Mononuclear cell (primary cell): ENCODE measurements around the gene DCAF7. TPM values are rescaled to one million over a fixed set of nuclear protein-coding genes. Genes with fewer than 3 reads are reported as not detected.

Experiments used
- H3K27me3 ChIP-seq: 2 replicates; pipeline ENCODE4 v1.6.0; 2011; ENCODE audit warnings: low read length, control low read depth; ENCODE audit not compliant: insufficient read depth
- H3K4me1 ChIP-seq: 2 replicates; pipeline ENCODE4 v1.5.1; 2011; ENCODE audit warnings: mild to moderate bottlenecking, low read length, control low read depth; ENCODE audit not compliant: insufficient read depth
- H3K4me3 ChIP-seq: 2 replicates; pipeline ENCODE4 v1.5.1; 2011; ENCODE audit warnings: mild to moderate bottlenecking, low read length, moderate library complexity
- H3K9me3 ChIP-seq: 2 replicates; pipeline ENCODE4 v1.5.1; 2011; ENCODE audit warnings: low read depth, mild to moderate bottlenecking, control low read depth, low read length
- total RNA-seq: library from RNA; depleted of rRNA; stranded (reverse); fragments of >200 nt; gene quantifications from one replicate; pipeline ENCODE4 v1.2.3, GENCODE V29; 2012

Gene DCAF7
- total RNA-seq, 1 donor = 5.4 TPM

DNA sequence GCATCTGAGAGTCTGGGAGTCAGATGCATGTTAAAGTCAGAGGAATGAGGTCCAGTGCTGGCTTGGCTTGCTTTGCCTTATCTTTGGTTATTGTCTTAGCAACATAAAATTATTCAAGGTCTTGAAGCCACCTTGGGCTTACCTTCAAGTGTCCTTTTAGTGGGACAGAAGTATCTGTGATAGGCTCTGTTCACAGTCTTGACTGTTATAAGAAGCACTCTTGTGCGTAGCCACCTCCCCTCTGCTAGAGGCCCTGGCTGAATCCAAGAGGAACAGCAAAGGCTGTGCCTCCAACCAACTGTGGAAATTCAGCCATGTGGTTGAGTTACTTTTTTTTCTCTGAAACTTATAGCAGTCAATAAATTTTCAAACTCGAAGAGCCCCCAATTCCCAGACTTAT, 63.4 kb downstream of the DCAF7 start:
- H3K4me1 ChIP-seq = peaks cover 12% of the 10 kb centered on the region
- H3K27me3 ChIP-seq = no peaks in the 10 kb centered on the region
- no peaks in the 10 kb centered on the region for H3K9me3 ChIP-seq
- no peak overlapping the region for H3K4me3 ChIP-seq

DNA sequence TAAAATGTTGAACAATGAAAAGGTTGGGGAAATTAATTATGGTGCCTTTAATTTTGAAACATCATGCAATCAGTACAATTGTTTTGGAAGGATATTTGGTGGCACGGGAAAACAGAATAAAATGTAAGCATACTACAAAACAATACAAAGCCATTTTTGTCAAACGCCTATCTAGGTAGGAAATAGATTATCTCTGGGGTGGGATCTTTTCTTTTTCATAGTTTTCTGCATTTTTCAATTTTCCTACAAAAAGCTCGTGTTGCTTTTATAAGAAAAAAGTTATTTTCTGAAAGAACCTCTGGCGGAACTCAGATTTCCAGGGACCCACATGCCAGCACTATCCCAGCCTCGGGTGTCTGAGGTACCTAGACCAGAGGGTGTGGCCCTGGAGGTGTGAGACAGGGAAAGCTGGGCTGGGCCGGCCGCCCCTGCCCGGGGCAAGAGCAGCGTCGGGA, 71.0 kb downstream of the DCAF7 start:
- Histone ChIP-seq H3K4me3 (peak overlapping the region; percentile 64), H3K9me3 (no peaks in the 10 kb centered on the region), H3K27me3 (no peaks in the 10 kb centered on the region), H3K4me1 (peaks cover 29% of the 10 kb centered on the region)

DNA sequence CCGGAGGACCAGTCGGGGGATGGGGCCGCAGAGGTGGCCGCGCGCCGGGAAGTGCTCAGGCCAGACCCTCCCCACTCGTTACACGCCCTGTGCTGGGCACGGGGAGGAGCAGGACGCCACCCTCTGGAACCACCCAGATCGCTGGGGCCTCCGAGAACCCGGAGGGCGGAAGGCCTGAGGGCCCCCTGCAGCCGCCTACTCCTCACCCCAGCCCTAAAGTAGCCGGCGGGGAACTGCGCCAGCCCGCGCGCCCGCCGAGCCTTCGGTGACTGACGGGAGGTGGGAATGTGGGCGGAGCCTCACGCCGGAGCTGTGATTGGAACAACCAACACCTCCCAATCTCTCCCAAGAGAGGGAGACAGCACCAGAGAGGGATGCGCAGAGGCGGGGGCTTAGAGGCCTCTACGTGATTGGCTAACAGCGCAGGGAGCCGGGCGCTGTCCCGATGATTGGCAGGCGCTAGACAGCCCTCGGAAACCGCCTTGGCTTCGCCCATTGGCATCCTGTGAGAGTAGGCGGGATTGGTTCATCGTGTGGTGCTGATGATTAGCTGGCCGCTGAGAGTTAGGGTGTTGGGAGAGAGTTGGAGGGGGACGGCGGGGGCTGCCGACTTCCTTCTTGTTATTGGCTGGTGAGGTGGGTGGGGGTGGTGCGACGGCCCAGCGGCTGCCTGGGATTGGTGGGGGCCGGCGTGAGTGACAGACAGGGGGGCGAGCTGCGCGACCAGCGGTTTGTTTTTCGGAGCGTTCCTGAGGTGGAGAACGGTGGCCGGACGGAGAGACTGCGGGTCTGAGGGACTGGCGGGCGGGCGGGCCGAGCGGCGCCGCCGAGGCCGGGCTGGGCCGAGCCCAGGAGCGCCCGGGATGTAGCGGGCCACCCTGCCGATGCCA, 71.7 kb downstream of the DCAF7 start, which contains the start of gene MAP3K3:
TSS of gene MAP3K3 (plus strand) at position 734 of the 890 bp plus-strand sequence. CDS start 343 bp downstream, outside the sequence.
- Histone ChIP-seq H3K9me3 (no peaks in the 10 kb centered on the region), H3K4me3 (peak within 1 kb of the TSS; percentile 64), H3K27me3 (no peaks in the 10 kb centered on the region), H3K4me1 (peaks cover 34% of the 10 kb centered on the region)

DNA sequence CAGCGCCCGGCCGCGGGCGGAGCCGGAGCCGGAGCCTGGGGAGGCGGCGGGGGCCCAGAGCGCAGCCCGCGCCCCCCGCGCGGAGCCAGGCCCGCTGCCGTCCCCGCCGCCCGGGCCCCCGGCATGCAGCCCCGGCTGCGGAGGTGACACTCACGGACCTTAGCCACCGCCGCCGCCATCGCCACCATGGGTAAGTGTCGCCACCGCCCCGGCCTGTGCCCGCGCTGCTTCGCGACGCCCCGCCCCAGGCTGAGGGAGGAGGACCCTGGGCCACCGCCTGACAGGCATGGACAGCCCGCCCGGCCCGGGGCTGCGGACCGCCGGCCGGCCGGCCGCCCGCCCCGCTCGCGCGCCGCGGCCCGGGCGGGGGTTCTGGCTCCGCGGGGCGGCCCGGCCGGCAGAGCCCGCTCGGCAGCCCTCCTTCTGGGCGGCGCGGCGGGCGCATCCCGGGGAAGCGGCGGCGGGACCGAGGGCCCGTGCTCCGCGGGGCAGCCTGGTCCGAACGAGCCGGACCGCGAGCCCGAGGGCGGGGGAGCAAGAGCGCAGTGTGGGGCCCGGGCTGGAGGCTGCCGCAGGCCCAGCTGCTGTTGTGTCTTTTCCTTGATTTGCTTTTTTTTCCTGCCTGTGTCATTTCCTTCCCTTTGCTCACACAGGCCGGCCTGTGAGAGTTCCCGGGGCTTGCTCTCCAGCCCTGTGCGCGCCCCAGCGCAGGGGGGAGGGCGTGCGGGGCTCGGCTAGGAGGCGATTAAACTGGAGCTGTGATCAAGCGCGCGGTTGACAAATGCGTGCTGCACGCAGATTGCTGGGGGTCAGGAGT, 72.5 kb downstream of the DCAF7 start:
- Histone ChIP-seq H3K9me3 (no peaks in the 10 kb centered on the region), H3K4me1 (peaks cover 39% of the 10 kb centered on the region), H3K27me3 (no peaks in the 10 kb centered on the region), H3K4me3 (peak overlapping the region; percentile 64)

DNA sequence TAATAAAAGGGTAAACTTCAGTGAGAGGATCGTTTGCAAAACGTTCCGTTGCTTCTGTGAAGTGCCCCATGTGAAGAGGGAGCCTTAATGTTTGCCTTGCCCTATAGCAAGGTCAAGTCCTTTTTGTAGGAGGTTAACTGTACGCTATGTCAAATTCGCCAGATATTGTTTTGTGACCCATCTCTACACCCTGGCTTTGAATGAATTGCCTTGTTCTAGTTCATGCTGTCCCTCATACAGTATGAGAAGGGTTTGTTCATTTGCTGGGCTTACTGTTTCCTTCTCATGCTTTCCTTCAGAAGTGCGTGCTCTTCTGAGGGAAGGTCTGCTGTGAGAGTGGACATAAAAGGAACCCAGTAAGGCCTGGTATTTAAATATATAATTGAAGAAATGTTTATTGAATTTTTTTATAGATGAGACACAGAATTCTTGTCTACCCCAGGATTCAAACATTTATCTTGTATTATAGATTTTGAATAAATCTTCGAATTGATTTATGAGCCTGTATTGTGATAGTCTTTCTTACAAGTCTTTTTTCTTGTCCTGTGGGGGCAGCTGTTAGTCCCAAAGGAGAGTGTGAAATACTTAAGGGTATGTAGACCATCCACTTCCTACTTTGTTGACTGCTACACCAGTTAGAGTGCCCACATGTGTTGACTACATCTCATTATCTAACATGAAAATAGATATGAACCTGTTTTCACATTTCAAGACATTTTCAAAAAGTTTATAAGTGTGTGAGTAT, 73.7 kb downstream of the DCAF7 start:
- Histone ChIP-seq H3K4me1 (peaks cover 39% of the 10 kb centered on the region), H3K27me3 (no peaks in the 10 kb centered on the region), H3K4me3 (peak overlapping the region; percentile 64), H3K9me3 (no peaks in the 10 kb centered on the region)

DNA sequence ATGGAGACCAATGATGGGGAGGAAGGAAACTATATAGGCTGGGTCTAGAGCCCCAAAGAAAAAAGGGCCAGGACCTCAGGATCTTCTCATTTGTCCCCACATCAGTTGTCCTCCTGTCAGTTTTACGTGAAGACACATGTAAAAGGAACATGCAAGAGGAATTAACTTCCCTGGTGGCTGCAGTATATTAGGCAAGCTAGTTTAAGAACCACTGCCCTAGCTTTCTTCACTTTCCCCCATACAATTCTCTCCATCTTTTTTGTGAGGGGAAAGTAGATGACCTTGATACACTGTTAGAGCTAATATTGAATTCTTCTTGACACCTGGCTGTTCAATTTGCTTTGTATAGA, 74.2 kb downstream of the DCAF7 start:
- no peaks in the 10 kb centered on the region for H3K9me3 ChIP-seq
- H3K4me3 ChIP-seq = no peak overlapping the region
- peaks cover 44% of the 10 kb centered on the region for H3K4me1 ChIP-seq
- H3K27me3 ChIP-seq = no peaks in the 10 kb centered on the region

DNA sequence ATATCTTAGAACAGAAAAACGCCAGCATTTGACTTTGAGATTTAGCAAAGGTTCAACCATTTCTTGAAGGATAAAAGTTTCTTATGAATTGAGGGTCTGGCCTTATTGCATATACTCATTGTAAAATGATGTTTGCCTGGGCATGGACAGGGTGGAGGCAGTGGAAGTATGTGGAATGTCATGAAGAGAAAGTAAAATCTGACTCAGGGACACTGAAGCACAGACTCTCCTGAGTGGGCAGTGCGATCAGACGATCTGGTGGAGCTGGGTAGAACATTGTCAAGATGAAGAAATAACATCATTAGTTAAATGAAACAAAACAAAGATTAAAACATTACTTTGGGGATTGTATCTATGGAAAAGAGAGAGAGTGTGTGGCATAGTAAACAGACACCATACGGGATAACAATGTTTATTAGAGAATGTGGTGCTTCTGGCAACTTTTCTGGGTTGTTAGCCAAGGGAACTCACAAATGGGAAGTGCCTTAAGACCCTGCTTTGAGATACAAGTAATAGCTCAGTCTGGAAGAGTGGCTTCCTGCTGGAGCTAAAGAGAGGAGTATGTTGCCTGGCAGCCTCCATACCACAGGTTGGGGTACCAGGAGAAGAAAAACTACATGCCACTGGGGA, 76.4 kb downstream of the DCAF7 start:
- H3K4me3 ChIP-seq = no peak overlapping the region
- H3K4me1 ChIP-seq = peaks cover 41% of the 10 kb centered on the region
- H3K27me3 ChIP-seq = no peaks in the 10 kb centered on the region
- H3K9me3 ChIP-seq = no peaks in the 10 kb centered on the region

DNA sequence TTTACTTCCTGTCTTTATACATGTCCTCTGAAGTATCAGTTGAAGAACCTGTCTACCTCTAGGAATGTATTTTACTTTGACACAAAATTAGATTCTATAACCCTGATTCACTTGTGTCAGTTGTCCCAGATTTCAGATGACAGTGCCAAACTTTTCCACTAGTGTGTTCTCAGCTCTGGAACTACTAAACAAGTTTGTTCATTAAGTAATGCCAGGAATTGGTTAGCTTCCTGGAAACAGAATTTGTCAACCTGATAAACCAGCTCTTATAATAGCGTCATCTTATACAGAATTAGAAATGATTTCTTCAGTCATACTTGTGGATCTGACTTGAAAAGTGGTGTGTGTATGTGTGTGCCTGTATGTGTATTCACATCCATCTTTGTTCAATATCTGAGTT, 79.3 kb downstream of the DCAF7 start:
- Histone ChIP-seq H3K27me3 (no peaks in the 10 kb centered on the region), H3K4me1 (peaks cover 40% of the 10 kb centered on the region), H3K9me3 (no peaks in the 10 kb centered on the region), H3K4me3 (no peak overlapping the region)

DNA sequence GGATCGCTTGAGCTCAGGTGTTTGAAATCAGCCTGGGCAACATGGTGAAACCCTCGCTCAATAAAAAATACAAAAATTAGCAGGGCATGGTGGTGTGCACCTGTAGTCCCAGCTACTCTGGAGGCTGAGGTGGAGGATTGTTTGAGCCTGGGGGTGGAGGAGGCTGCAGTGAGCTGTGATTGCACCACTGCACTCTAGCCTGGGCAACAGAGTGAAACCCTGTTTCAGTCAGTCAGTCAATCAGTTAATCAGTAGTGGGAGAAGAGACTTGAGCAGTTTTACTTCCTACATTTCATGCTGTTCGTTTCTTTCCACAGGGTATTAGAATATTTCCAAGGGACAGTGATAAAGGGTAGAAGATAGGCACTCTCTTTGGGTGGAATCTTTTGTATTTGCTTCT, 80.8 kb downstream of the DCAF7 start:
- peaks cover 45% of the 10 kb centered on the region for H3K4me1 ChIP-seq
- no peak overlapping the region for H3K4me3 ChIP-seq
- no peaks in the 10 kb centered on the region for H3K9me3 ChIP-seq
- H3K27me3 ChIP-seq = no peaks in the 10 kb centered on the region

DNA sequence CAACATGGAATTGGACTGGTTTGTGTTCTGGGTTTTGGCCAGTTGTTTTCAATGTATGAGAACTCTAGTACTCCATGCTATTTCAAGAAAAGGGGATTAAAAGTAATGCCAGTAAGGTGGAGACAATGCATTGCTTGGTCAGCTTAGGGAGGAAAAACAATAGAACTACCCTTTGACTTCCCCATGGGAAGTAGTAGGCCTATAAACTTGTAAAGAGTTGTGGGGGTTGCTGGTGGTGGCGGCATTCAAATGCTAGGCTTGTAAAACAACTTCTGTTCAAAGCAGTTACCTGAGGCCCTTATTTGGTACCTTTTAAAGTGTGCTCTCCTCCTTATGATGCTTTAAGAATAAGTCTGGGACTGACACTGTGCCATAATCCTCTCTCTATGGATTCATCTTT, 81.3 kb downstream of the DCAF7 start:
- Histone ChIP-seq H3K4me1 (peaks cover 41% of the 10 kb centered on the region), H3K27me3 (no peaks in the 10 kb centered on the region), H3K4me3 (no peak overlapping the region), H3K9me3 (no peaks in the 10 kb centered on the region)

DNA sequence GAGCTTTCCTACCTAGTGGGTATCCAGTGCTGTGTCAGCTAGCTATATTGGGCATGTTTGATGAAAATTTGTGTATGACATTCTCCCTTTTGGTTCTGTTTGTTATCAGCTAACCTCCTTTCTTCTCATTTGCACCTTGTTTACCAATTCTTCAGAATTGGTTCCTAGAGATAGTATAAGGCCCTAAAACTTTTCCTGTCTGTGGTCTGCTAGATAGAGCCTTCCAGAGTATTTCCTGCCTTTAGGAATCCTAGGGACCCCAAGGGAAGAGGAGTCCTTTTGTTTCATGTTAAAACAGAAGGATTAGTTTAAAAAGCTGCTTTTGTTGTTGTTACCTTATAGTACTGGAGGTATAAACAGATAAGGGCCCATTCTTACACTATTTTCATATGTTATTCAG, 83.5 kb downstream of the DCAF7 start:
- H3K4me3 ChIP-seq = no peak overlapping the region
- peaks cover 38% of the 10 kb centered on the region for H3K4me1 ChIP-seq
- no peaks in the 10 kb centered on the region for H3K27me3 ChIP-seq
- no peaks in the 10 kb centered on the region for H3K9me3 ChIP-seq

DNA sequence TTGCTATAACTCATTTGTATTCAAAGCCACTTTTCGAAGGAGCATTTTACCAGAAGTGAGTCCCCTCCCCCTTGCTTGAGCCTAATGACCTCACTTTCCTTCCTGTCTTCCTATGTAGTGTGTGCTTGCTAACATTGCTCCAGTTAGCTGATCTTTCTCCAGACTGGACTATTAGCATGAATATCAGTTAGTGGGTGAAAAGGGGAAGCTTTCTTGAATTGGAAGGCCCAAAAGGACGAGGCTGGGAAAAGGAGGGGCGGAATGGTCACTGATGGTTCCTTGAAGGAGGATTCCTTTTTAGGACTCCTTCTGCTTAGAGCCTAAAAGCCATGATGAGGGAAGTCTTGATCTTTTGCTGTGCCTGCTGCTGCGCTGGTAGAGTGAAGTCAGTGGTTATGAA, 83.9 kb downstream of the DCAF7 start:
- Histone ChIP-seq H3K4me3 (no peak overlapping the region), H3K4me1 (peaks cover 40% of the 10 kb centered on the region), H3K27me3 (no peaks in the 10 kb centered on the region), H3K9me3 (no peaks in the 10 kb centered on the region)

DNA sequence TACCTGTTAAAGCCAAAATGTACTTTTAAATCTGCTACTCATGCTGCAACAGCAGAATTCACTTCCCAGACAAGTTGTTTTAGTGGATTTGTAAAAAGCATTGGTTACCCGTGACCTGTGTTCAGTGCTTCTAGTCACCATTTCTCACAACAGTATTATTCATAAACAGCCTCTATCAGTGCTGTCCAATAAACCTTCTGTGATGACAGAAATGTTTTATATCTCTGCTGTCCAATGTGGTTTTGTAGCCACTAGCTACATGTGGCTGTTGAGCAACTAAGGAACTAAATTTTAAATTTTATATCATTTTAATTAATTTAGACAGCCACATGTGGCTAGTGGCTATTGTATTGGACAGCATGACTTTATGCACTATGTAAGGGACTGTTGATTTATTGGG, 84.5 kb downstream of the DCAF7 start:
- Histone ChIP-seq H3K9me3 (no peaks in the 10 kb centered on the region), H3K4me1 (peaks cover 38% of the 10 kb centered on the region), H3K4me3 (no peak overlapping the region), H3K27me3 (no peaks in the 10 kb centered on the region)

DNA sequence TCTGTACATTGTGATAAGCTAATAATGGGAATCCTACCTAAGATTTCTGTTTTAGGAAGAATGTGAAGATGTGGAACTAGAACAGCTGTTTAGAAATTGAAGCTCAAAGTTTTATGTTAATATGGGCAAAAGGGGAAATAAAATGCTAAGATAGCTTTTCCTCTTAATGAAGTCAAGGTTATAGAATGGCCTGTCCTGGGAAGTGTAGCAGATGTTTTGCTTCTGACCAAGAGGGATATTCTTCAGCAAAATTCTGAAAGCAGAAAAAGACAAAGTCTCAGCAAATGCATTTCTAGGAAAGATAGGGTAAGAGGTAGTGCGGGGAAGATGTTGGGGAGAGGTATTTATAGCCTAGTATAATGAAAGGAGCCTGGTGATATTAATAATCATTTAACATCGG, 85.0 kb downstream of the DCAF7 start:
- Histone ChIP-seq H3K4me3 (no peak overlapping the region), H3K27me3 (no peaks in the 10 kb centered on the region), H3K4me1 (peaks cover 43% of the 10 kb centered on the region), H3K9me3 (no peaks in the 10 kb centered on the region)
